HG03575 (cell line): Measurements from ENCODE around the gene HYAL2.
A peak's percentile ranks its signal among the peaks of the same experiment; 100 is the strongest.
"Not testable (repeated sequence)": the region's sequence is repeated elsewhere in the genome, so short reads cannot be mapped to it uniquely, and the experiment has no call there.

Experiments
- ATAC-seq: cut with Tn5 transposase; IDR thresholded peaks from one replicate; pipeline ENCODE4 v1.9.1; 2021; ENCODE audit not compliant: unreplicated experiment, insufficient number of reproducible peaks, low FRiP score; ENCODE audit errors: extremely low read depth

The HYAL2 gene

GRCh38 chr3:50318163-50318562, 4.4 kb downstream of the HYAL2 start:
- no peak for ATAC-seq

GRCh38 chr3:50317300-50317699, 5.2 kb downstream of the HYAL2 start:
- no peak for ATAC-seq

GRCh38 chr3:50316657-50317242, 5.8 kb downstream of the HYAL2 start:
- ATAC-seq: no peak

GRCh38 chr3:50314816-50315215, 7.7 kb downstream of the HYAL2 start:
- ATAC-seq: no peak

GRCh38 chr3:50314342-50314741, 8.2 kb downstream of the HYAL2 start:
- ATAC-seq: no peak

GRCh38 chr3:50312041-50312440, 10.5 kb downstream of the HYAL2 start:
- ATAC-seq: not testable (repeated sequence)

GRCh38 chr3:50304601-50305000, 17.9 kb downstream of the HYAL2 start:
- no peak for ATAC-seq

- ATAC-seq: no peak
These were observed 19.3 kb downstream of the HYAL2 start, which contains the start of gene HYAL1 for GRCh38 chr3:50303013-50303815. TSS of gene HYAL1 (minus strand) at chr3:50303574. CDS start at chr3:50302956, 618 bp downstream.

GRCh38 chr3:50302095-50303012, 20.2 kb downstream of the HYAL2 start:
- no peak for ATAC-seq

- ATAC-seq: no peak
These were observed 21.8 kb downstream of the HYAL2 start for GRCh38 chr3:50300681-50301254.

GRCh38 chr3:50299929-50300680, 22.4 kb downstream of the HYAL2 start:
- no peak for ATAC-seq

GRCh38 chr3:50299638-50299928, 23.0 kb downstream of the HYAL2 start:
- no peak for ATAC-seq

- peak; percentile 41 for ATAC-seq
These were observed 23.5 kb downstream of the HYAL2 start, which contains the start of the genes HYAL3 and NAA80 for GRCh38 chr3:50298836-50299637. TSS of gene HYAL3 (minus strand) at chr3:50299405. CDS start at chr3:50295602, 3,803 bp downstream. TSS of gene NAA80 (minus strand) at chr3:50299405. CDS start at chr3:50297463, 1,942 bp downstream.

GRCh38 chr3:50297896-50298725, 24.4 kb downstream of the HYAL2 start:
- no peak for ATAC-seq

- no peak for ATAC-seq
These were observed 25.2 kb downstream of the HYAL2 start for GRCh38 chr3:50297384-50297775.

- ATAC-seq: no peak
These were observed 25.7 kb downstream of the HYAL2 start for GRCh38 chr3:50296721-50297383.
